ENCODE data around the gene ALG5.

The ALG5 gene

DNA sequence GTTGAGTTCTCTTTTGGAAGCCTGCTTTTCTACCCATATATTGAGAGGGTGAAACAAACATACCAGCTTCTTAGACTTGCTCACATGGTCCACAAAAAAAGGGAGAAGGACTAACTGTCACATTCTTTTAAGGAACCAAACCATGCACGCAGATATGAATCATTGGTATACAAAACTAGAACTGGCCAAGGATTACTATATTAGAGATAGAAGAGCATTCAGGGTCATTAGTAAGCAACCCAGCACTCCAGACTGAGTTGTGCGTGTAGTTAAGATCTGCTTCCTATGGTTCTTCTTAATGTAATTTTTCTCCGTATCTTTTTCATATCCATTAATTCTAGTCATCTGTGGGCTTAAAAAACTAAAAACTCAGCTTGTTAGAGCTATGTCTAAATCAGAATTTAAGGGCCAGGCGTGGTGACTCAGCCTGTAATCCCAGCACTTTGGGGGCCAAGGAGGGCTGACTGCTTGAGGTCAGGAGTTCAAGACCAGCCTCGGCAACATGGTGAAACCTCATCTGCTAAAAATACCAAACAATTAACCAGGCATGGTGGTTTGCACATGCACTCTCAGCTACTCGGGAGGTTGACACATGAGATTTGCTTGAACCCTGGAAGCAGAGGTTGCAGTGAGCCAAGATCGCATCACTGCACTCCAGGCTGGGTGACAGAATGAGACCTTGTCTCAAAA is 19.6 kb downstream of the ALG5 start:
- no peak for DNase-seq (ENCODE audit: low read depth in 1 of 2, low spot score in 1 of 2)

- no peak for DNase-seq (ENCODE audit: low read depth in 1 of 2, low spot score in 1 of 2)
Measured at GRCh38 chr13:36975172-36975571, 24.0 kb downstream of the ALG5 start.

GRCh38 chr13:36973621-36974295 is 25.4 kb downstream of the ALG5 start:
- DNase-seq (ENCODE audit: low read depth in 1 of 2, low spot score in 1 of 2) = no peak

DNA sequence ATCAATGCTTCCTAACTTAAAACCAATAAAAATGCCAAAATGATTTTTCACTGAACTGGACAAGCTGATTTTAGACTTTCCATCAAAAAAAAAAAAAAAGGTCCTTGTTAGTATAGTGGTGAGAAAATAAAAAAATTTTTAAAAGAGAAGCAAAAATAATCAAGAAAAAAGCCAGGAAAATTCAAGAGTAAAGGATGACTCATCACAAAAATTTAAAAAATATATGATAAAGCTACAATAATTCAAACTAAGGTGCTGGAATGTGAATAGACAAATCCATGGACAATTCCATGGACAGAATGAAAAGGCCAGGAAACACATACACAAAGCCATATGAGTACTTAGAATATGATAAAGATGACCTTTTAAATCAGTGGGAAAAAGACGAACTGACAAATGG is 26.1 kb downstream of the ALG5 start:
- no peak for DNase-seq (ENCODE audit: low read depth in 1 of 2, low spot score in 1 of 2)

DNA sequence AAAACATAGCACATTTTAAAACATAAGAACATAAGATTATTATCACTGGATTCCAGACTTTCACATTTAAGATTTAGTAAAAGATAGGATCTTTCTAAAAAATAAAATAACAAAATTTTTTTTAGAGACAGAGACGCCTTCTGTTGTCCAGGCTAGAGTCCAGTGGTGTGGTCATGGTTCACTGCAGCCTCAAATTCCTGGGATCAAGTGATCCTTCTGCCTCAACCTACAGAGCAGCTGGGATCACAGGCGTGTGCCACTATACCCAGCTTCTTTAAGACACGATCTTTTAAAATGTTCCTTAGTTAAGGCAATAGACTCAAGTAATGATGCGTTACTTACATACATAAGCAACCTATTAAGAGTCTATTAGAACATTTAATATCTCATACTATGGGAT is 32.7 kb downstream of the ALG5 start:
- no peak for DNase-seq (ENCODE audit: low read depth in 1 of 2, low spot score in 1 of 2)

GRCh38 chr13:36965767-36966166 is 33.4 kb downstream of the ALG5 start:
- no peak for DNase-seq (ENCODE audit: low read depth in 1 of 2, low spot score in 1 of 2)

DNA sequence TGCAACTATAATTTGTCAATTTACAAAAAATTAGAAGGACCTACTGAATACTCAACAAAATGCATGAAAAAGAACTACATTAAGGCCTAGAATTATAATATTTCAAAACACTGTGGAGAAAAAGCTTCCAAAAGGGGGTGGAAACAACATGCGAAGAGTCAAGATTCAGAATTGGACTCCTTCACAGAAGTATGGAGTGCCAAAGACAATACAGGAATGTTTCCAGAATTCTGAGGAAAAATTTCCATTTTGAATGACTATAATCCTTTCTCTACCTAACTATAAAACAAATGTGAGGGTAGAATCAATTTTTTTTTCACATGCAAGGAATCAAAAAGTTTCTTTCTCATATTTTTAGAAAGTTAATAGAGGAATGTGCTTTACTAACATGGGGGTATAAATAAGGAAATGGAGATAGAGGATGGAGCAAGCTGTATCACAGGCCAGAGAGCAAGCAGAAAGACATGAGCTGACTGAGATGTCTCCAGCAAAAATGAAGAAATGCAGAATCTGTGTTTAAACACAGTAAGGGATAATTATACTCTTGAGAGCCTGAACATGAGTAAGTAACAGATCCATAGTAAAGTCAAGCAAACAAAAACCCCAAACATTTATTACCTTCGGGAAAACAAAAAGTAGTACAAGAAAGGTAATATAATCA is 39.6 kb downstream of the ALG5 start:
- no peak for DNase-seq (ENCODE audit: low read depth in 1 of 2, low spot score in 1 of 2)

- no peak for DNase-seq (ENCODE audit: low read depth in 1 of 2, low spot score in 1 of 2)
Measured at GRCh38 chr13:36954542-36954941, 44.6 kb downstream of the ALG5 start.

DNA sequence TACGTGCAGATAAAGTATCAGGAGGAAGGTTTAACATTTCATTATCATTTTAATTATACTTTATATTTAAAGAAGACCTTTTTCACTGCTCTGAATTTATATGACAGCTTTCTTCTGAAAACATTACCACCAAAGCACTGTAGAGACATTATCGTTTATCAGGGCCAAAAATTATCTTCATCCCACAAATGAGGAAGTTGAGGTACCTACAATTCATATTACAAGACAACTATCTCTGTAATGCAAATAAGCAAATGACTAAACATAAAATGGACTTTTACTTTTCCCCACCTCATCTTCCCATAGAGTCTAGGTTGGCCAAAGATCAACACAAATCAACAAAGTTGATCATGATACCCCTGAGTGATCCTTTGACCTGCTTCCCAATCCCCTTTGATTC is 48.2 kb downstream of the ALG5 start:
- no peak for DNase-seq (ENCODE audit: low read depth in 1 of 2, low spot score in 1 of 2)

DNA sequence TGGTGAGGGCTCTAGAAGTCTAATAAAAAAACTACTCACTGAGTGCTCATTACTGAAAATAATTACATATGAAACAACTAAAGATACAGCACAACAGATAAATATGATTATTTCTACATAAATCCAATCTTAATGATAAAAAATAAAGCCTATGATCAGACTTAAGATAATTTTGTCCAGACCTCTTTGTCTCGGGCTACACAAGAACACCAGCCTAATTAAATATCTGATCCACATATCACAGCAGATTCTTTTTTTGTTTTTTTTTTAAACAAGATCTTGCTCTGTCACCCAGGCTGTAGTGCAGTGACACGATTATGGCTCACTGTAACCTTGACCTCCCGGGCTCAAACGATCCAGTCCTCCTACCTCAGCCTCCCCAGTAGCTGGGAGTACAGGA is 48.8 kb downstream of the ALG5 start:
- DNase-seq (ENCODE audit: low read depth in 1 of 2, low spot score in 1 of 2) = no peak

- no peak for DNase-seq (ENCODE audit: low read depth in 1 of 2, low spot score in 1 of 2)
Measured at GRCh38 chr13:36945078-36945477, 54.1 kb downstream of the ALG5 start.

GRCh38 chr13:36925603-36926002 is 73.5 kb downstream of the ALG5 start:
- no peak for DNase-seq (ENCODE audit: low read depth in 1 of 2, low spot score in 1 of 2)

- no peak for DNase-seq (ENCODE audit: low read depth in 1 of 2, low spot score in 1 of 2)
Measured at GRCh38 chr13:36924001-36924400, 75.1 kb downstream of the ALG5 start.

DNA sequence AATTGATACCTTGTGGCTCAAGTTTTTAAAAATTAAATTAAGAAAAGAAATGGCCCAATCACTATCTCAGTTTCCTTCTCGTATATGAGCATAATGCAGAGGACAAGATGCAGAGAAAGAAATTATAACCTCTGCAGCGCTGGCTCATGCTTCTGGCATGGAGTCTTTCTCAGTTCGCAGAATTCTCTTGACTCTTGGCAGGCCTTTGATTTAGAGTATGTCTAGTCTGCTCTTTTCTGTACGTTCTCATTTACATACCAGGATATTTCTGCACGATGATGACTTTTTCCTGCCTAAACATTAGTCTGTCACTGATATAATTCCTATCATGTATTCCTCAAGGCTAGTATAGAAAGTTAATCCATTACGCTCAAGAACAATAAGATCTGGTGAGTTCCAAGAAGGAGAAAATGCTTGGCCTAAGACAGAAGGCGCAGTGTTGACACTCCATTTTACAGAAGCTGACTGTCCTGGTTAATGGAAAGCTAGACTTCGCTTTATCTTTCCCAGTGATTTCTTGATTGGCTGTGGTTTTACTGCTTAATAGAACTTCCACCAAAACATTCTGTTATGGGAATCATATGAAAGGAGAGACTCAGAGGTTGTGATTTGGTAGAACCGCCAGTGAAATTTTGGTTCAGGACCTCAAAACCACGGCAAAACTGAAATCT is 77.4 kb downstream of the ALG5 start:
- no peak for DNase-seq (ENCODE audit: low read depth in 1 of 2, low spot score in 1 of 2)

GRCh38 chr13:36920616-36921185 is 78.4 kb downstream of the ALG5 start:
- DNase-seq (ENCODE audit: low read depth in 1 of 2, low spot score in 1 of 2) = no peak

DNA sequence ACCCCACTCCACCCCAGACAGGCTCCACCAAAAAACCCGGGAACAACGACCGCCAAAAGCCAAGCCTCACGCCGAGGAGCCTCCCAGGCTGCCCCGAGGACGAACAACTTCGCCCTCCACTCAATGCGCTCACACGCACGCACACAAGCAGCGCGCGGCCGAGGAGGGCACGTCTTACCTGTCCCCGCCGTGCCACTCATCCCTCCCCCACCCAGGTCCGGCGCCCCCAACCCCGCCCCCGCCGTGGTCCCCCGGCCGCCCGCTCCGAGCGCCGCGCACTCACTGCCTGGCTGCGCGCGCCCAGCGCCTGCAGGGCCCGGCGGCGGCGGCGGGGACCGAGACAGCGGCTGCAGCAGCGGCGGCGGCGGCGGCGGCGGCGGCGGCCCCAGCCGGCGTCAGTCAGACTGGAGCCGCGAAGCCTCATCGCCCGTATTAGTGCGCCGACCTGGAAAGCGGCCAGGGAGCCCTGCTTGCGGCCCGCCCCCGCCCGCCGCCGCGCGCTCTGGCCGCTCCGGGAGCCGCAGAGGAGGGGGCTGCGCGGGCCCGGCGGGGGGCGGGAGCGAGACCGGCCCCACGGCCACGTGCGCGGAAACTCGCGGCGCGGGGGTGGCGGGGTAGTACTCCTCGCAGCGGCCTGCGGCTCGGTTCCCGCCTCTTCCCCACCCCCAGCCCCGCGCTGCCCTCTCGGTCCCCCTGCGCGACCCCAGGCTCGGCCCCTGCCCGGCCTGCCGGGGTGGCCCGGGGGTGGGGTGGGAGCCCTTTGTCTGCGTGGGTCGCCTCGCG is 79.1 kb downstream of the ALG5 start, which contains the start of gene SMAD9:
Gene SMAD9 (minus strand): TSS at position 406 of the 783 bp plus-strand sequence. CDS start 40,549 bp downstream, outside the sequence.
- no peak for DNase-seq (ENCODE audit: low read depth in 1 of 2, low spot score in 1 of 2)

DNA sequence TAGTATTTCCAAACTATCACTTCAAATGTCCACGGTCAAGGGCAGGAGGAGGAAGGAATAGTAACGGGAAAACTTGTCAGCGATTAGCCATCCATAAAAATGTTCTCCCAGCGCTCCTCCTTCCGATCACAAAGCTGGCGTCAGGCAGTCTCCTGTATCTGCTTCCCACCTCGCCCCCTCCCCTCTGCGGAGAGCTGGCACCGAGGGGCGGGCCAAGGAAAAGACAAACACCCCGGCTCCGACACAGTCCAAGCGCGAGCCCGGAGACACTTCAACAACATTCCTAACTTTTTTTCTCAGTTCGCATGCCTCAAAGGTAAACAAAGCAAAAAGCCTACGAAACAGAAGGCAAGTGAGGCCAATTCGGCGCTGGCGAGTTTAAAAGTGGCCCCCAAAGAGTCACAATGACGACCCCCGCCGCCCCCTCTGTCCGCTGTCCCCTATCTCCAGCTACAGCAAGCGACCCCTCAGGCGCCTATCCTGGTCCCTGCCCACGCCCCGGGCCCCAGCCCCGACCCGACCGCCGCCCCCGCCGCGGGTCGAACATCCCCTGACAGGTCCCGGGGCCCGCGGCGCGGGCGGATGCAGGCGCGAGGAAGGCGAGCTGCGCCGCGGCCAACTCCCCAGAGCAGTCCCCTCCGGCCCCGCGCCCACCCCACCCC is 79.8 kb downstream of the ALG5 start:
- DNase-seq (ENCODE audit: low read depth in 1 of 2, low spot score in 1 of 2) = no peak

GRCh38 chr13:36918246-36919131 is 80.7 kb downstream of the ALG5 start:
- DNase-seq (ENCODE audit: low read depth in 1 of 2, low spot score in 1 of 2) = no peak

DNA sequence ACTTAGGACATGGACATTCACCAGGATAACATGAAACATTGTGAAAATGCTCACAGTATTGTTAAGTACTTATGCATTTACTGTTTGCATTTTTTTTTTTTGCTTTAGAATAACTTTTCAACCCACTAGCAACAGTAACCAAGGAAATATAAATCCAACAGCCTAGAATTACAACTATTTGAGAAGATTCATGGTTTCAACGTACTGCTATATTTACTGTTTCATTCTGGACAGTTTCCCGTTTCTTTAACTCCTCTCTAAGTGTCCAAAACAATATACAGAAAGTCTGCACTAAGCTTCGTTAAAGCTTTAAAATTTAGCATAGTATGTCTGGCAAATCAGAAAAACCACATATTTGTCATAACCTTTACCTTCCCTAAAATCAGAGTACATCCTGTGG is 81.8 kb downstream of the ALG5 start:
- DNase-seq (ENCODE audit: low read depth in 1 of 2, low spot score in 1 of 2) = no peak

Measured in activated T-helper 1 cell treated with anti-CD3 and anti-CD28 coated beads, Interleukin-2, amount 50 U/mL, for 16 hours (primary cell).